Skin of body (tissue), 2 donors: ENCODE measurements around the gene SCAF4. TPM values are rescaled to one million over a fixed set of nuclear protein-coding genes. Genes with fewer than 3 reads are reported as not detected.
"Not testable (repeated sequence)": the region's sequence is repeated elsewhere in the genome, so short reads cannot be mapped to it uniquely, and the experiment has no call there.

Experiments used
- DNase-seq: peaks from one replicate; lab custom pipeline; 2025; lab: John Stamatoyannopoulos, UW
- total RNA-seq: library from RNA; depleted of rRNA; stranded (reverse); fragments of >200 nt; gene quantifications from one replicate; pipeline ENCODE4 v1.2.3, GENCODE V29; 2014

The SCAF4 gene
- total RNA-seq, 1 donor from 2014 or later, result 17.9 TPM

DNA sequence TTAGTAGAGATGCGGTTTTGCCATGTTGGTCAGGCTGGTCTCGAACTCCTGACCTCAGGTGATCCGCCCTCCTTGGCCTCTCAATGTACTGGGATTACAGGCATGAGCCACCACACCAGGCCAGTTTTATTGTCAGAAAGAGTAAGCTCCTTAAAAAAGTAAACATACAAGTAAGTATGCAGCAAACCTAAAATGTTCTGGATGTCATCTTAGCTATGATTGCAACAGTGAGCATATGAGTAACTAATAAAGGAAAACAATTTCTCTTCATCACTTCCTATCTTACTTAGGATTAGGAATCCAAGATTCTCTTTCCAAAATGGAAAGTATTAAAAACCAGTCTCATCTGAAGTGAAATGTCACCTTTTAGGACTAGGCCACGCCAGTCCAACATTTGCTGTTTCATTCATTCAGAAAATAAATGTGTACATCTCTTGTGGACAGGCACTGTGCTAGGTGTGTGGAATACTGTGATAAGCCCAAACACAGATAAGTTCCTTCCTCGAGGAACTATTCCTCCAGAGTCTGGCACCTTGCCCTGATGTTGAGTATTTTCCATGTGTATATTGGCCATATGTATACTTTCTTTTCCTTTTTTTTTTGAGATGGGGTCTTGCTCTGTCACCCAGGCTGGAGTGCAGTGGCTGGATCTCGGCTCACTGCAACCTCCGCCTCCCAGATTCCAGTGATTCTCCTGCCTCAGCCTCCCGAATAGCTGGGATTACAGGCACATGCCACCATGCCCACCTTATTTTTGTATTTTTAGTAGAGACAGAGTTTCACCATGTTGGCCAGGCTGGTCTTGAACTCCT lies 5.9 kb upstream of the SCAF4 start:
- DNase-seq, result not testable (repeated sequence)

DNA sequence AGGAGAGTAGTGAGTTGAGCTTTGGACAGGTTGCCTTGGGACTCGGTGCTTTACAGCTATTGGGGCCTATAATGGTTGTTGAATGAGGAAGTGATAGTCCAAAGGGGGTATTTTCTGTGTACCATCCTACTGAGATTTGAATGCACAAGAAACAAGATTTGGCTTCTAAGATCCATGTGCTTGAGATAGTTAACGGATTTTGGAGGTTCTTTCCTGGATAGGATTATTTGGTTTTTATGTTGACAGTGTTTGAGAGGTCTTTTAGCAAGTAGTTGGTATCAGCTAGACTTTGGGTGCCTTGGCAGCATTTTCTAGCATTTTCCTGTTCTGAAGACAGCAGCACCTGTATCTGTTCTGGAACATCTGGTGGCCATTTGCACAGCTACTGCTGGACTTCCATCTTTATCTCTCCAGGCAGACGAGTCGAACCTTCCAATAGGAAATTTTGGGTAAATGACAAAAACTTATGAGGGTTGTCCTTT lies 3.6 kb upstream of the SCAF4 start:
- DNase-seq, result no peak

DNA sequence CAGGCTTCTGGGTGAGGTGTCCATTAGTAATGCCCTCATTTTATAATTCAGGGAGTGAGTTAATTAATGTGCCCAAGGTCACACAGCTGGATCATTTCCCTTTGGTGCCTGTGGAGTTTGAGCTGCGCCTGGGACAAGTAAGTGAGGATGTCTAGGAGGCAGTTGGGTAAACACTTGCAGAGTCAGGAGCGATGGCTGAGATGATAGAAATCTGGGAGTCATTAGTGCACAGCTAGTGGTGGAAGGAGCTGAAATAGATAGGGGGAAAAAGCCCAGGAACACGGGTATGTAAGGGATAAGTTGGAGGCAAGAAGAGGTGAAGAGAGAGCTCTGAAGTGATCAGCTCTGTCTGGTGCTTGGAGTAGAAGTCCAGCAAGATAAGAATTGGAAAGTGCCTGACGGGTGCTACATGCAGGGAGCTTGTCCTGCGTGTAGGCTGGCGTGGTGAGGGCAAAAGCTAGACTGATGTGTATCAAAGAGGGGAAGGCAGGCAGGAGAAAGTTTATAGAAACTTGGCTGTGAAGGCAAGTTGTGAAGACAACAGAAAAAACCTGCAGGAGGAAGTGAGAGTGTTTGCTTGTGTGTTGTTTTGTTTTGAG lies 1.7 kb upstream of the SCAF4 start:
- DNase-seq, result no peak

DNA sequence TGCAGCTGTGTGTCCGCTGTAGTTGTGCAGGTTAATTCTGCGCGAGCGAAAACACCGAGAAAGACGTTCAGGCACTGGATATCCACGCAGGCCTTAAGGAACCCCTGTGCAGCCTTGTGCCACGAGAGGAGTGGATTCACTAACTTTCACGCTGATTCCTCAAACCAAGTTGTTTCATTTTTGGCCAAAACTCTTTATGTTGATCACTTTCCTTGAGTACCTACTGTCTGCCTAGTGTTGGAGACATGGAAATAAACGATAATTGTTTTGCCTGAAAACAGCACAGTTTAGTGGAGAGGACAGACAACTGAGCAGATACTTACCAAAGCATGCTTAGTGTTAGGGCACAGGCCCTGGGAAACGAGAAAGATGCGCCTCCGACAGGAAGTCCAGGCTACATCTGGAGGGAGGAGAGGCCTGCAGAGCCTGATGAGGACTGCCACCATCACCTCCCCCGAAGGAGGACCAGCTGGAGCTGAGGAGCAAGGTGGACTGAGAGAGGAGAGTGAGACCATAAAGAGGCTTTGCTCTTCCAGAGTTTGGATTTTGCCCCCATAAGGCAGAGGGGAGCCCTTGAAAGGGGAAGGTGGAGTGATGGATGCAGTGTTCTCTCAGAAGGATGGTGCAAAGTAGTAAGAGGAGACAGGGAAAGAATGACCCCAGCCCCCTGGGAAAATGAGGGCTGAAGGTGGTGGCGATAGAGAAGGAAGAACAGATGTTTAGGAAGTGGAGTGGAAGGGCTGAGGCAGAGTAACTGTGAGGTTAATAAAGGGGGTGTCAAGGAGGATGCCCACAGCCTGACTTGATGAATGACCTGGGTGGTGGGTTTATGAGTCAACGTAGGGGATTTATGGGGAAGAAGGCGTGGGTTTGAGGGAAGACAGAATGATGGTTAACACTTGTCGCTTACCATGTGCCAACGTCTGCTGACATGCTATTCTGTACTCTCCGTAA lies 956 bp upstream of the SCAF4 start:
- DNase-seq, result no peak

DNA sequence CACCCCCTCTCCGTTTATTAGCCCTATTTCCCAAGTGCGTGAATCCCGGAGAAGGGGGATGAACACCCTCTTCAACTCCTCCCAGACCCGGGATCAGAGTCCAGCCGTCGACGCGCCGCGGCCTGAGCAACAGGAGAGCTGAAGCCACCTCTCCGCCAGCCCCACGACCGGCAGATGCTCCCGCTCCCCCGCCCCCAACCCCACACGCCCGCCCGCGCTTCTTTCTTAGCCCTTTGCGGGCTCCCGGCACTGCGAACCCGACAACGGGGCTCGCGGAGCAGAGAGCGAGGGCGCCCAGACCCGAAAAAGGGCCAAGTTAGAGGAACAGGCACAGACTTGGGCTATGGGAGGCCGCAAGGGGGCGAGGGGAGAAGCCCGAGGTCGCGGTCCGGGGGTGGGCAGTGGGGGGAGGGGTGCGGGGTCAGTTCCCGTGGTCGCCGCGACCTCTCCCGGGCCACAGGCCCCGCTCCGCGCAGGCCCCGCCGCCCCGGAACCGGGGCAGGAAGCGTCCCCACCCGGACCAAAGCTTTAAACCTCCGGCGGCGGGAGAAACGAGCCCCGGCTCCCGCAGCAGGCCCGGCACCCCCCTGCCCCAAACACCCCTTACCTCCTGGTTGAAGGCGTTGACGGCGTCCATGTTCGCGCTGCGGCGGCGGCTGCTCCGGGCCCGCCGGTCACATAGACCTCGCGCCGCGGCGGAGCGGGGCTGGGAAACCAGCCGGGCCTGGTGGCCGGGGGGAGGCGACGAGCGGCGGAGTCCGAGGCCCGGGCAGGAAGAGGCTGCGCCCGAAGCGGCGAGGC lies 662 bp downstream of the SCAF4 start:
- DNase-seq, result peak; percentile 28

GRCh38 chr21:31730712-31731055 lies 1.2 kb downstream of the SCAF4 start:
- DNase-seq, result no peak

DNA sequence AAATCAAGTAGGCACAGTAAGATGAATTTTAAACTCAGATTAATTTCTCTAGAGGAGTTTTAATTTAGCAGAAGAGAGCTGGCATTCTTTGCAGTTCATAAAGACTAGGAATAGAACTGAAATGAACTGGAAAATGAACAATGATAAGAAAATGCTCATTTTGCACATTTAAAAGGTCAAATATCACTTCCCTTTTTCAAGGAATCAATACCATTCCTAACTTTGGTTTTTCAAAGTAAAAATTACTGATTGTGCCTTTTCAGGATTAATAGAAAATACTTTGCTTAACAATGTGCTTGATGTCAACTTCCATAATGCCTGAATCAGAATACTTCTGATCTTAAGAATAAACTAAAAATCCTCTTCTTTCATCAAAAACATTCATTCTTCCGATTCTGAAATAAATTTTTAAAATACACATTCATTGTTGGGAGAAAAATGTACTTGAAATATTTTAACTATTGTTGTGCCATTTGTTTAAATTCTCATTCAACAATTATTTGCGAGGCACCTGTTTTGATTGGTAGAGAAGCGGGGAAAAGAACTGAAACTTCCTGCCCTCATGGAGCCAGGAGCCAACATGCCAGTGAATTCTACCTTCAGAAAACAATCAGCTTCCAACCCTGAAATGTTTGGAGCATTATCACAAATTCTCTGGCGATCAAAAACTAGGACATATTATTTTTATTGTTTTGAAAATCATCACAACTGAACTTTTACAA lies 2.1 kb downstream of the SCAF4 start:
- no peak for DNase-seq

GRCh38 chr21:31728952-31729351 lies 3.0 kb downstream of the SCAF4 start:
- DNase-seq, result no peak

- DNase-seq, result no peak
Observed at GRCh38 chr21:31728191-31728590, 3.7 kb downstream of the SCAF4 start.

GRCh38 chr21:31727181-31727580 lies 4.7 kb downstream of the SCAF4 start:
- no peak for DNase-seq

DNA sequence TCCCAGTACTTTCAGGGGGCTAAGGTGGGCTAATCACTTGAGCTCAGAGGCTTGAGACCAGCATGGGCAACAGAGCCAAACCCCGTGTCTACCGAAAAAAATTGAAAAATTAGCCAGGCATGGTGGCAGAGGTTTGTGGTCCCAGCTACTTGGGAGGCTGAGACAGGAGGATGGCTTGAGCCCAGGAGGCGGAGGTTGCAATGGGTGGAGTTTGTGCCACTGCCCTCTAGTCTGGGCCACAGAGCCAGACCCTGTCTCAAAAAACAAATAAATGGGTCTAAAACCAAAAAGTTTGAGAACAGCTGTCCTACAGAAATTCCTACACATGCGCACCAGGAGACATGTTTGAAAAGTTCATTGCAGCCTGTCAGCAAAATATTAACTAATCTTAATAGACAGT lies 5.5 kb downstream of the SCAF4 start:
- no peak for DNase-seq

DNA sequence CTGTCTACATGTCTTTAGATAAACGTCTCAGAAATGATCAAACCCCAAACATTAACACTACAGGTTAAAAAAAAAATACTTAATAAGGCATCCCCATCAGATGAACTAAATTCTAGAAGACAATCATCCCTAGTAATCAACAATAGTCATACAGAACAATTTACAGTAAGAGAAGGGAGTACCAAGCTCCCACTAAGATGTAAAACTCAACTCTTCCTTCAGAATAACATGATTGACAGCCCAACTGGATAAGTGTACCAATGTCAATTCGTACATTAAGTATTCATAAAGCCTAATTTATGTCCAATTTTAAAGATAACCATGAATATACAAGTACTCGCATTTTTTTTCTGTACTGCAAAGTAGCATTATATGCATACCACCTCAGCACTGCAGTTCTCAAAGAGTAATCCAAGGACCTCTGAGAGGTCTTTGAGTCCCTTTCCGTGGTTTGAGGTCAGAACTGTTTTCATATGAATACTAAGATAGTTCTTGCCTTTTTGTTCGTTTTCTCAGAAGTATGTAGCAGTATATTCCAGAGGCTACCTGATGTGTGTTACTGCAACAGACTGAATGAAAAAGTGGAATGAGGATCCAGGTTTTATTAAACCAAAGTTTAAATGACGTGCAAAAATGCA lies 6.6 kb downstream of the SCAF4 start:
- no peak for DNase-seq

DNA sequence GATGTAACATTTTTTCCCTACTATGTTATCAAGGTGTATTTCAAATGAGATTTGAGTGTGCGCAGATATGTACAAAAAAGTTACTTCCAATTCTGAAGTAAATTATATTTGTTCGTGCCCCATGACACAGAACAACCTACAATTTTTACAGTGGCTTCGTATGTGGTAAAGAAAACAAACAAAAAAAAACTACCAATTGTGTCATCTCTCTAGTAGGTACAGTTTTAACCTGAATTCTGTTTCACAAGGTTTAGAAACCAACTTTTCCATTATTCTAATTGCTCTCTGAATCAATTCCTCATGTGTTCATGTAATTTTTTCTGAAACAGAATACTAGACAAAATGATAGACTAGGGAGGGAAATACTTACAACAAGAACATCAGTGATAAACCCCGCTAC lies 7.4 kb downstream of the SCAF4 start:
- no peak for DNase-seq

- no peak for DNase-seq
Observed at GRCh38 chr21:31721381-31721780, 10.5 kb downstream of the SCAF4 start.

DNA sequence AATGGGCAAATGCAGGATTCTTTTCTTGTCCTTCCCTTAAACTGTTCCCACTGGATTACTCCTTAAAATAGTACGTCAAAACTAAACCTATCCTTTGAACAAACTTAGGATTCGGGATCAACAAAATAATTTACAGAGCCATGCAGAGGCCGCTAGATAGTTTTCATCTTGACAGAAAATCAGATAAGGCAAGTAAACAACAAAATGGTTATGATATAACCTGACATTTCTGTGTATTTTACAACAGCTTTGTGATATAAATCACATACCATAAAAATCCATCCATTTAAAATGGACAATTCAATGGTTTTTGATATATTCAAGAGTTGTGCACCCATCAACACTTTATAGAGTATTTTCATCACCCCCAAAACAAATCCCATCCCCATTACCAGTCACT lies 11.2 kb downstream of the SCAF4 start:
- DNase-seq, result no peak

- DNase-seq, result no peak
Observed at GRCh38 chr21:31720330-31720729, 11.6 kb downstream of the SCAF4 start.

DNA sequence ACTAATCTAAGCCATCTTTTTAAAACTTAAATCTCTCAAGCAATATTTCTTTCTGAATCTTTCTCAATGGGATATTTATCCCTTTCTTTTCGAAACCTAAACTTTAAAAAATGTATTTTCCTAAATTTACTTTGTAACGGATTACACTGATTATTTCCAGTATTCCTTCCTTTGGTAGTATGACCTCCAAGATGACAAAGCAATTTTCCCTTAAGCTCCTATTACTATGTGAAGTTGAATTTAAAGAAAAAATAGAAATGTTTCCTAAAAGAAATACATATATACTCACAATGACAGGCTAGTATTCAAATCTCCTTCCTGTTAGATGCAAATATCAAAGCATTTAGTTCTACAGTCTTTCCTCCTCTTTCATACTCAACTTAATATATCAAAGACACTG lies 15.8 kb downstream of the SCAF4 start:
- no peak for DNase-seq

GRCh38 chr21:31714741-31715365 lies 17.1 kb downstream of the SCAF4 start:
- no peak for DNase-seq

DNA sequence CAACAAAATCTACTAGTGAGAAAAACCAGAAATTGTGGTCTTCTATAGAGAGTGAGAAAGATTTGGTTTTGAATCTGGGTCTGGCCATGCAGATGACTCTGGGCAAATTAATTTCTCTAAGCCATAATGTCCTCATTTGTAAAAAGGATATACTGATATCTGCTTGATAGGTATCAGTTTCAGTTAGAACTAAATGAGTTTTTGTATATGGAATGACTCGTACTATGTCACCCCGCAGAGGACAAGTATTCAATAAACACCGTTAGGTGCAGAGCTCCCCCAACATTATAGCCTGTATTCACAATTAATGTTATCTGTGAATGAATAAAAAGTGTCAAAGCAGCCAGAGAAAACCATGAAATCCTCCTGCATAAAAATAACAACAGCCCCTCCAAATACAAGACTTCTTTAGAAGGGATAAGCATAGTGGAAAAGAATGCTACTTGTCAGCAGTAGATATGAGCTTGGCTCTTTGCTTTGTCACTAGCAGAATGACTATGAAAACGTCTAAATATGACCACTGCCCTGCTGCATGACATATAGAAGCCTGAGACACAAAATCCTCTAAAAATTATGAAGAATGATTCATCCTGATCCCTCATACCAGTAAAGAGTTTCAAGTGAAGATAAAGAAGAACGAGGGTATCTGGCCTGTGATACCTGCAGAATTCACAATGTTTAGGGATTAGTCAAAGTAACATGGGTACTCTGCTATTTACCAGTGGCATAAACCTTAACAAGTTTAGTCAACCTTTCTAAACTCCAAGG lies 17.8 kb downstream of the SCAF4 start:
- no peak for DNase-seq
